Activated CD8-positive, alpha-beta memory T cell treated with anti-CD3 and anti-CD28 coated beads for 48 hours (primary cell): ENCODE data around the gene ENO3.

Source experiments
- DNase-seq, 3 experiments: peaks; one replicate each; pipeline ENCODE4 v3.0.0-alpha.2; 2020; ENCODE audit warnings: low read depth in 2 of 3, low spot score in 2 of 3

Gene ENO3

DNA sequence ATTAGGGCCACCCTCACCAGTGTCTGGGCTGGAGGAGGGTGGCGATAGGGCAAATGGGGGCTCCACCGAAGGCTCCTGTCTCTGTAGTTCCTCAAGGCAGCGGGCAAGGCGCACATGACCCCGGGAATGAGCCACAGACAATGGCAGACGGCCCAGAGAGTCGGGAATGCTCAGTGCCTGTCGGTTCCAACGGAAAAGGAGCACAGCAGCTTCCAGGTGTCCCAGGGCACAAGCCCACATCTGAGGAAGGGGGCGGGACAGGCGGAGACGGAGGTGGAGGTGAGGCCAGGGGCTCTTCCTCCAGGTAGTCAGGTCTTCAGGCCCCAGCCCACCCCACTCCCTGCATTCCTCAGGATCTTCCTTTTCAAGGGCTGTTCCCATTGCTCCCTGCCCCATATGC, 21.8 kb downstream of the ENO3 start:
- no peak for DNase-seq

DNA sequence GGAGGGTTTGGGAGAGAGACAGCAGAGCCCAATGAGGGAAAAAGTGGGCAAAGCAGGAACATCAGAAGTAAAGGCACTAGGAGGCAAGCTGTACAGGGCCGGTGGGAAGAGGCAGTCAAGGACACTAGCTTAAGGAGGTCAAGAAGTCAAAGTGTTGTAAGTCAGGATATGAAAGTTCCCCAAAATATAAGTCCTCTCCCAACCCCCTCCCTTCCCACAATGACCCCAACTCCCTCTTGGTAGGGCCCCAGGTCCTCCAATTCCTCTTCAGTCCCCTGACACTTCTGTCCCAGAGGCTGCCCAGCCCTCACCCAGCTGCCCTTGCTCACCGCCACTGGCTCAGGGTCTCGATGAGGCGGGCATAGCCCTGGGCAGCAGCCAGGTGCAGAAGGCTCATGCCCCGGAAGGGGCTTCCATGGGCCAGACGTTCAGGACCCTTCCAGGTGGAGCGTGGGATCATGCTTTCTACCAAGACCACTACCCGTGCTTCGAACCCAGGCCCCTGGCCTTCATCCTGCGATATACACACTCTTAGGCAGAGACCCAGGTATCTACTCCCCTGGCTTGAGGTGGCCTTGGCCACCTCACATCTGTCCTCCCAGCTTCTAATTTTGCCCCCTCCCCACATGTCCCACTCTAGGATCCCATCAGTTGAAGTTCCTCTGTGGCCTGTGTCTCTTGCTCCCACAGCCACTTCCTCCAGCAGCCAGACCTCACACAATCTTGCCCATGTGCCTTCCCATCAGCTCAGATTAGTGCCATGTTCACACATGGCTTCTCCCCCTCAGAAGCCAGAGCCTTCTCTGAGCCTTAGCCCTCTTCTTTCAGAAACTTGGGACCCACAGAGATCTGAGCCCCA, 22.6 kb downstream of the ENO3 start:
- DNase-seq = no peak

DNA sequence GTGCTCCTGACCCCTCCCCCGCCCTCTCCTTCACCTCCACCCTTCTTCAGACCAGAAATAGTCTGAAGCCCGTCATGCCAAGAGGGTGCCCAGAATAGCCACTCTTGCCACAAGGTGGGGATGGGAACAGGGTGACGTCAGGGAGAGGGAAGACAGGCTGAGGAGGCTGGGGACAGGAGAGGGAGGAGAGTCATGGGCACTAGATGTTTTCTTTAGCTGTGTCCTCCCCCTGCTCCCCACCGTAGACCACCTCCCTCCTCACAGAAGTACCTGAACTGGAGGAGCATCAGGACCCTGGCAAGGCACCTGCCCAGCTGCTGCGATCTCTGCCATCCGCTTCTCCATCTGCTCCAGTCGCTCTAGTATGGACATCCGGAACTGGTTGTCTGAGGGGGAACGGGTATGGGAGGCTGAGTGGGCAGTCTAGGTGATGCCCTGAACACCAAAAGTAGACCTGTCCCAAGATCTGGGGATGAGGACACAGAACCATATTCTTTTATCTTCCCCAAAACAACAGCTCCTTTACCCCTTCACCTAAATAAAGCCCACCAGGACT, 23.3 kb downstream of the ENO3 start:
- DNase-seq = no peak

DNA sequence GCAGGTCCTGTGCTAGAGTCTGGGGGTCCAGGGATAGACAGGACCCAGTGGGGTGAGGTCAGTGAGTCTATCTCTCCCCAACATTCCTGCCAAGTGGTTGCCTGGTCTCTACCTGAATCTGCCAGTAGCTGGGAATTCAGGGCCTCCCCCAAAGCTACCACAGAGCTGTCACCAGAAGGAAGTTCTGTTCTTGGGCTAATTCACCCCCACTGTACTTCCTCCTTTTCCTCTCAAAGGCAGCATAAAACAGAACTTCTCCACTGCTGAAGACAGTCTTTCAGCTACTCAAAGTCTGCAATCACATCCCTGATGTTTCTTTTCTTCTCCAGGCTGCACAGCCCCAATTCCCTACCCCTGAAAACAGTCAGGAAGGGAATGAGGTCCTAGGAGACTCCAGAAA, 27.8 kb downstream of the ENO3 start:
- DNase-seq = no peak

DNA sequence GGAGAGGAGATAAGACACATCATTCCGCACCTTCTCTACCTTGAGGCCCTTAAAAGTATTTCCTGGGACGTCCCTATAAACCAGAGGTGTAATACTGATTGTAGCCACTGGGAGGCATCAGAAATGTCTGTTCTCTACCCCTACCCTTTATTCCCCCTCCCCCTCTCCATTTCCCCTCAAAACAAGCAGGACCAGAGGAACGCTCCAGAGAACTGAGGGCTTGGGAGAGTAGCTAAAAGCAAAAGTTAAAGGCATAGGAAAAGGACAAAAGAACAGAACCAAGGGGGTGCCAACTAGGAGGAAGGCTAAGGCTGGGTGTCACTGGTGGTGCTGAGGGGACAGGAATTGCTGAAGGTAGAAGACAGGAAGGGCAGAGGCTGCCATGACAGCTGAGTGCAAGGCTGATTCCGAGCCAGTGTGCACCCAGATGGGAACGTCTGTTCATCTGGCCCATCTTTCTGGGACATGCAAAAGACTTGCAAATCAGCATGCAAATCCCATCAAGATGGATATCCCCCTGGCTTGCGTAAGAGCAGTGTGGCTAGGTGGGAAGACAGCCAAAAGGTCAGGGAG, 29.8 kb downstream of the ENO3 start:
- no peak for DNase-seq

DNA sequence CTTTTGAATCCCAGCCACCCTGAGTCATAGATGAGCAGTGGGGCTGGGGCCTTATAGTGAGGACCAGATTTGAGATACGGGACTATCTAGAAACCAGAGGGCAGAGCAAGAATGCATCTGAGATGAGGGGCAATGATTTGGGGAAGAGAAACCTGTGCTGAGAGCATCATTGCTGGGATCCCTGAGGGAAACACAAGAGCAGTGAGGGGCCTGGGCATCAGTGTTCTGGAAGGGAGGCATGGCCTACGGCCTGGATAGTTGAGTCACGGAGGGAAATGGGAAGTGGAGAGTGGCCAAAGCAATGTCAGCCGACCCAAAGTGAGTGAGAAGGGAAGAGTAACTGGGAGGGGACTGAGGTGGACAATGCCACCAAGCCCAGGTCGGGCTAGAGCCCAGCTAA, 31.4 kb downstream of the ENO3 start:
- DNase-seq = no peak

DNA sequence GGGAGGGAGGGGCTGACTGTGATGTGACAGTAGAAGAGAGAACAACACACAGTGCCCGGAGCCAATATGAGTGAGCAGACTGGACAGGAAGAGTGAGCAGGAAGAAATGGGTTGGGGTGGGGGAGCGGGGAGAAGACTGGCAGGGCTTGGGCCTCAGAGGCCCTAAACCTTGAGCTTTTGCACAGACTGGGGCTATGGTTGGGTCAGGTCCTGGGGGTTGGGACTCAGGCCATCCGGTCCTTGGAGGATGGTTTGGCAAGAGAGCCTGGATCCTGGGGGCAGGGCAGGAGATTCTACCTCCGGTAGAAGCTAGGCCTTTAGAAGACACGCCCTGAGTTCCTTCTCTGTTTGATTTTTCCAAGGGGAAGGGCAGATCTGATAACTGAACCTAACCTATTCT, 35.5 kb downstream of the ENO3 start:
- no peak for DNase-seq

DNA sequence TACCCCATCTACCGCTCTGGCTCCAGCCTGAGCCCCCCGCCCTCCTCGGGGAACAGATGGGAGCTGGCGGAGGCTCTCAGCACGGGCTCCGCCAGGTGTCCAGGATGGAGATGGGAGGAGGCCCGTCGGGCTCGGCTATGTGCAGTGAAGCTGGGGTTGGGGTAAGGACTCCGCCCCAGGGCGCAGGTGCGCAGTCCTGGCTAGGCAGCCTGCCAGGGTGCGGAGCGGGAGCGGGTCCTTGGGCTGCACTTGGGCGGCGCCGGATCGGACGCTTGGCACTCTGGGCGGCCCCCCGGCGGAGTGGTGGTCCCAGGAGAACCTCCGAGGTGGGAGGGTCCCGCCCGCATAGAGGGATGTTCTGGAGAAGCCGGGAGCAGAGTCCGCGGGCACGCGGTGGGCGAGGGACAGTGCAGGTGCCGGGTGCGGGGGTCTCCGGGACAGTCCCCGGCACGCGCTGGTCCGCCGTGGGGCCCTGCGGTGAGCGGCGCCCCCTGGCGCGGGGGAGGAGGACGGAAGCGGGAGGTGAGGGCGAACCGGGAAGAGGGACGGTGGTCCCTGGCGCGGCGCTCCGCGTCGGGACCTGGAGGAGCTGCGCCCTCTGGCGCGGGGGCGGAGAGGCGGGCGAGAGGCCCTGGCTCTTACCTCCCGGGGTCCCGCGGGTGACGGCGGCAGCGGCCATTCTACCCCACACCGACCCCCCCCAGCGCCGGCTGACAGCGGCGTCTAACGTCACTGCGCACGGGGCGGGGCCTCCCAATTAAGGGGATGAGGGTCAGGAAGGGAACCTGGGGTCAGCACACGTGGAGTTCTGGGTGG, 36.2 kb downstream of the ENO3 start, which contains the start of gene CAMTA2:
CAMTA2 (minus strand) TSS at position 725 of the 816 bp plus-strand sequence. CDS start 1,453 bp downstream, outside the sequence.
- DNase-seq = peak; percentile 67 to 84 (median 72)

DNA sequence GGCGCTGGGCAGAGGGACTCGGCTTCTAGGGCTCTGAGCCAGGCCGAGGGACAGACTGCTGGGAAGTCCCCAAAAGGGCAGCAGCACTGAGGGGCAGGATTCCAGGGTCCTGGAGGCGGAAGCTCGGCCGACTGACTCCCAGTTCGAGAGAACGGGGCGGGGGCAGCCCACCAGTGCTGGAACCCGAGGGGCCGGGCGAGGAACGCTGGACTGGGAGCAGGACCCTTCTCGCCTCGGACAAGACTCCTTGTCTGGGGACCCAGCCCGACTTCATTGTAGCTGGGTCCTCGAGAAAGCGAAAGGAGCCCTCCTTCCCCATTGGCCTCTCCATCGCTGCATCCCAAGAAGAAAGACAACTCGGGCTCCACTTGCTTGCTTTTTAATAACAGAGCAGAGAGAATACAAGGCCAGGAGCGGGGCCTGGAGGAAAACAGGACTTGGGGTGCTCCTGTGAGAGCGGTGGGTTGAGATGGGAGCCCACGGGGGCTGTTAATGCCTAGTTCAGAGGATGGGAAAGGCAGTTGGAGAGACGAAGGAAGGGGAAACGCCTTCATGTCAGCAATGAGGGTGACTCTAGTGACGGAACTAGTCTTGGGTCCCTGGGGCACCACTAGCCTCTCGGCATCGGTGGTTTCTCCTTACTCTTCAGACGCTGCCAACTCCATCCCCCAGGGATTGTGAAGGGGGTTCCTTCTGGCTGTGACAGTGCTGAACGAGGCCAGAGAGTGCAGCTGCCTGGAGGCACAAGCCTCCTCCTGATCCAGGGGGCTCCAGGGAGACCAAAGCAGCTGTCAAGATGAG, 37.0 kb downstream of the ENO3 start:
- no peak for DNase-seq

DNA sequence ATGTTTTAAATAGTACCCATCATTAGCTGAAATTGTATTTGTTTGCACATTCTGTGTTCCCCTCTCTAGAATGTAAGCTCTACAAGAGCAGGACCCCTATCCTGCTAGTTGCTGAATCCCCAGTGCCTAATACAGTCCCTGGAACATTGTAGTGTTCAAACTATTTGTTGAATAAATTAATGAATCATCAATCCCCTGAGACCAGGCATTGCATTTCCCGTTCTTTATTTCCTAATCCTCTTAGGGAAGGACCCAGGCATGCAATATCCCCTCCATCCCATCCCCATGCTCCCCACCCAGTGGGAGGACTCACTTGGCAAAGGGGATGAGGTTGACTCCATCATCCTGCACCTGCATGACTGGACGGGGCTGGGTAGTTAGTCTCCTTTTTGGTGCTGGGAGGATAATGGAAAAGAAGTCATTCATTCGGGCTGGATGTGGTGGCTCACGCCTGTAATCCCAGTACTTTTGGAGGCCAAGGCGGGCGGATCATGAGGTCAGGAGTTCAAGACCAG, 43.2 kb downstream of the ENO3 start:
- no peak for DNase-seq

DNA sequence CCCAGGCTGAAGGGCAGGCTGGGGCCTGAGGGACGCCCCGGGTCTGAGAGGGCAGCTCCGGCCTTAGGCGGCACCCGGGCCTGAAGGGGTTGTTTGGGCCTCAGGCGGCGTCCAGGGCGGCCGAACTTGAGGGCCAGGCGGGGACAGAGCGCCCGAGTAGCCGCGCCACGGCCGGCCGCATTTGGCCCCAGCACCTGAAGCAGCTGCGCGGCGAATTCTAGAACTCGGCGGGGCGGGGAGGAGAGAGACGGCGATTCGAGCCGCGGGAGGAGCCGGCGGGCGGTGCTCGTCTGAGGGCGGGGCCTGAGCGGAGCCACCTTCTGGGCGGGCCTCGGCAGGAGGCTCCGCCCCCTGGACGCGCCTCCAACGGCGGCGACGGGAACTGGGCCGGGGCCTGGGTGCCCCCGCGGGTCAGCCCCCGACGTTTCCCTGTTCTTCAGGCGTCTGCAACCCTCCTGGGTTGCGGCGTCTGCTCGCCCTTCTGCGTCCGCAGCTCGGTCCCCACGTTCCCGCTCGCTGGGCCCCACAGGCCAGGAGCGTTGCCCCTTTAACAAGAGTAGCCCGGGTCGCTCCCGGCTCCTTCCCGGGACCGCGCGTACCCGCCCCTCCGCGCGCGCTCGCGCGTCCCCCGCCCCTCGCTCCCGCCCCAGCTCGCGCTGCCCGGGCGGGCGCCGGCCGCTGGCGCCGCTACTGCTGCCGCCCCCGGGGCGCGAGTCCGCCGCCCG, 46.5 kb downstream of the ENO3 start, which contains the start of the genes INCA1 and KIF1C:
INCA1 (minus strand) TSS at position 221 of the 725 bp plus-strand sequence. CDS start 3,085 bp downstream, outside the sequence.
KIF1C (plus strand) TSS at position 649 of the 725 bp plus-strand sequence. CDS start 2,297 bp downstream, outside the sequence.
- DNase-seq = peak; percentile 80 to 88 (median 85)

DNA sequence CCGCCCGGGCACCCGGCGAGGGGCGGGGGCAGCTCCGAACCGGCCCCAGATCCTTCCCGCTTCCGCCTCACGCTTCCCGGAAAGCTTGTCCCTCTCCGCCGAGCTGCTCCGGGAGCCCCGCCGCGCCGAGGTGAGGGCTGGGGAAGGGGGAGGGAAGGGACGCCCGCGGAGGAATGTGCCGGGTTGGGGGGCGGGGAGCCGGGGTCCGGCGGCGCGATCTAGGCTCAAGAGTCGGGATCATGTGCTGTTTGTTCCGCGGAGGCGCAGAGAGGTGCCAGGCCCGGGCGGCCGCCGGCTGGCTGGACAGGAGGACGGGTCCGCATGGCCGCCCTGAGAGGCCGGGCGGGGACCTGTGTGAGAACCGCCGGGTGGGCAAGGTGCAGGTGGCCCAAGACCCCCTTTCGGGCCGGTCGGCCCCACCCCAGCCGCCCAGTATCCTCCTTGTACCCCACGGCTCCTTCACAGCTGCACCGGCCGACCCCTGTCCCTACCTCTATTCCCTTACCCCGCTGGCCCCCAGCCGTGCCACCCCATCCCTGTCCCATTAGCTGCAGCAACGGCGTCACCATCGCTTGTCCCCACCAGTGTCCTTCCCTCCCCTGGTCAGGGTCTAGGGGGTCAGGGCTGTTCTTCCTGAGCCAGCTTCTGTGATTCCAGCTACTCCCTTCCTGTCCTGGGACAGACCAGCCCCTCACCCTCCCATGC, 47.3 kb downstream of the ENO3 start:
- no peak for DNase-seq

DNA sequence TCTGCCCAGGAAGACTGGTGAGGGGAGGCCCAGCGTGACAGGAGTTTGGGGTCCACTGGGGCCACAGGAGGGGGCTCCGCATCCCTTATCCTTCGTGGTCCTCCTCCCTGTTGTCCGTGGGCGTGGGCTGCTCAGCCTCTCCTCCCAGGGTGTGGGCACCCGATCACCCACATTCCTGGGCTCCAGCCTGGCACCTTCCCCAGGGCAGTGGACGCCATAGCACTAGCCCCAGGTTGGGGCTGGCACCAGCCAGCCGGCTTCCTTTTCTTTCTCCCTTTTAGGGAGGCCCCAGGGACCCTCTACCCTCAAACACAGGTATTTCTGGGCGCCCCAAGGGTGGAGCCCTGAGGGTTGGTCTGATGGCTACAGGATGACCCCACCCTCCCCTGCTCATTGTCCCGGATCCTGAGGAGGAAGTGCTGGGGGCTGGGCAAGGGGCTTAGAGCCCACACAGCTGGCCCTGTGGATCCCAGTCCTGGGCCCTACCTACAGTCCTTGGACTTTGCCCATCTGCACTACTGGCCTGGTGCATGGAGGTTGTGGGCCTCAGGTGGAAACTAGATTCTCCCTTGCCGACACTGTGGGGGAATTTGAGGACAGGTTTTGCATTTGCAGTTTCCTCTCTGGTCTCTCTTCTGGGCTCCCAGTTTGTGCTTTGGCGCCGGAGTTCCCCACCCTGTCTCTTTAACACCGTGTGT, 48.0 kb downstream of the ENO3 start:
- no peak for DNase-seq

DNA sequence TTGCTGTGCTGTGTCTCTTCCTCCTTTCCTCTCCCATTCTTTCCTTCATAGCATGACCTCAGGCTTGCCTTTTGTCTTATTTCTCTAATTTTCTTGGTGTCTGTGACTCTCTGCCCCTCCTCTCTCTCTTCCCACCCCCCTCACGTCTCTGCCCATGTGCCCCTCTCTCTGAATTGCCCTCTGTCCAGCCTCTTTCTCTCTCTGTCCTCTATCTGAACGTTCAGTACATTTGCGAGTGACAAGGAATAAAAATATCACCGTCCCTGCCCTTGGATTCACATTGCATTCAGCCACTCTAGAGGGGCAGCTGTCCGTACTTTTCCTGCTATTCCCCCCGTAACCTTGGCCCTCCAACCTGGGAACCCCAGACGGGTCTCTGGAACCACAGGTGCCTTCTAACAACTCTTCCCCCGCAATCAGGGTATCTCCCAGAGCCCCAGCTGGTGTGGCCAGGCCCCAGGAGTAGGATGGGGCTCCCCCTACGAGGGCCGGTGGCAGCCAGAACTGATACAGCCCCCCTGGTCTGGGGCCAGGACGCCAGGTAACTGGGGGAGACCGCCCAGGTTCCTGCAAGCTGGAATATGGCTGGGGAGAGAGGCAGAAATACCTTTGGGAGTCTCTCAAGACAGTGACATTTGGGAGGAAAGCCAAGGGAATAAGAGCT, 48.6 kb downstream of the ENO3 start:
- DNase-seq = no peak

DNA sequence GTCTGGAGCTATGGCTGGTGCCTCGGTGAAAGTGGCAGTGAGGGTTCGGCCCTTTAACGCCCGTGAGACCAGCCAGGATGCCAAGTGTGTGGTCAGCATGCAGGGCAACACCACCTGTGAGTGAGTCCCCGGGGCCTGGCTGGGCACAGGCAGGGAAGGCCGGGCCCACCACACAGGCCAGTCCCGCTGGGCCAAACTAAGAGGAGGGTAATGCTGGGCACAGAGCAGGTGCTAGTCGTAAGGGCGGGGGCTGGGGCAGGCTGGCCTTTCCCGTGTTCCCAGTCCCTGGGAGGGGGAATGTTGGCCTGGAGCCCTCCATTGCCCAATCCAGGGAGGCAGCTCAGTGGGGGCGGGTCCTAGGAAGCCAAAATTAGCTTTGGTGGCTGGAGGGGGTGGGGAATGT, 49.3 kb downstream of the ENO3 start:
- no peak for DNase-seq

DNA sequence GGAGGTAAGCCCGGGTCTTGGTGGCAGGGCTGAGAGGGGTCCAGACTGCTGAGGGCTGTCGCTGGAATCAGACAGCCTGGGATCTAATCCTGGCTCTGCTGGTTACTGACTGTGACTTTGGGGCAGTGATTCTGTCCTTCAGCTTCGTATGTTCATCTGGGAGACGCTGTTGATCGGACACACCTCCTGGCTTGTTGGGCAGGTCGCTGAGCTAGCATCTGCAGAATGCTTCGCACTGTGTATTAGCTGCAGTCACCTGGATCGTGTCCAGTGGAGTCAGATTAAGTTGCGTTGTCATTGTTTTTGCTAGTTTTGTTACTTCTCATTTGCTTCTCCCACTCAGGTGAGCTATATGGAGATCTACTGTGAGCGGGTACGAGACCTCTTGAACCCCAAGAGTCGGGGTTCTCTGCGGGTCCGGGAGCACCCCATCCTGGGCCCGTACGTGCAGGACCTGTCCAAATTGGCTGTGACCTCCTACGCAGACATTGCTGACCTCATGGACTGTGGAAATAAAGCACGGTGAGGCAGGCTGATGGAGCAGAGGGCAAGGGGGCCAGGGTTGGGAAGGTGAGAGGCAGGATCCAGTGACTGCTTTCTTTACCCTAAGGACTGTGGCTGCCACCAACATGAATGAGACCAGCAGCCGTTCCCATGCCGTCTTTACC, 51.3 kb downstream of the ENO3 start:
- no peak for DNase-seq

DNA sequence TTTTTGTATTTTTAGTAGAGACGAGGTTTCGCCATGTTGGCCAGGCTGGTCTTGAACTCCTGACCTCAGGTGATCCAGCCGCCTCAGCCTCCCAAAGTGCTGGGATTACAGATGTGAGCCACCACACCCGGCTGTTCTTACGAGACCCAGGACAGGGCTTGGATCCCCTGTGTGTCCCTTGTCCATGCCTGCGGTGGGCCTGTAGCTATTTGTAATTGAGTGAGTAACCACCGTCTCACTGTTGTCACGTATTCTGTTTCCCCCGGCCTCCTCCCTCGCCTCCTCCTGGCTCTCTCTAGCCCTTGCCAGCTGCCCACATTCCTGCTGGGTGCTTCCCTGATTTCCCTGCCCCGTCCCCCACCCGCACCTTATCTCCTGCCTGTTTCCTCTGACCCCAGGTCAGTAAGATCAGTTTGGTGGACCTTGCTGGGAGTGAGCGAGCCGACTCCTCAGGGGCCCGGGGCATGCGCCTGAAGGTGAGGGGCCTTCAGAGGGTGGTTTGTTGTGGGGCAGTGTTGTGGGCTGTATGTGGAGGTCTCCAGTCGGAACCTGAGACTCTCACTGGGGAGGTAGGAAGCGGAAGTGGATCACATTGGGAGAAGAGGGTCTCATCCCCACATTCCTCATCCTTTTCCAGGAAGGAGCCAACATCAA, 52.4 kb downstream of the ENO3 start:
- no peak for DNase-seq
